GM18505 (cell line): Measurements from ENCODE around the gene TFF2.

Experiments
- ATAC-seq: cut with Tn5 transposase; IDR thresholded peaks from one replicate; pipeline ENCODE4 v1.9.1; 2021; ENCODE audit not compliant: unreplicated experiment
- POLR2A ChIP-seq: IDR thresholded peaks from 4 replicates; pipeline ENCODE4 v1.6.1; 2011; ENCODE audit warnings: borderline replicate concordance; ENCODE audit not compliant: insufficient read depth, insufficient read length; ENCODE audit errors: extremely low read depth

Gene TFF2

DNA sequence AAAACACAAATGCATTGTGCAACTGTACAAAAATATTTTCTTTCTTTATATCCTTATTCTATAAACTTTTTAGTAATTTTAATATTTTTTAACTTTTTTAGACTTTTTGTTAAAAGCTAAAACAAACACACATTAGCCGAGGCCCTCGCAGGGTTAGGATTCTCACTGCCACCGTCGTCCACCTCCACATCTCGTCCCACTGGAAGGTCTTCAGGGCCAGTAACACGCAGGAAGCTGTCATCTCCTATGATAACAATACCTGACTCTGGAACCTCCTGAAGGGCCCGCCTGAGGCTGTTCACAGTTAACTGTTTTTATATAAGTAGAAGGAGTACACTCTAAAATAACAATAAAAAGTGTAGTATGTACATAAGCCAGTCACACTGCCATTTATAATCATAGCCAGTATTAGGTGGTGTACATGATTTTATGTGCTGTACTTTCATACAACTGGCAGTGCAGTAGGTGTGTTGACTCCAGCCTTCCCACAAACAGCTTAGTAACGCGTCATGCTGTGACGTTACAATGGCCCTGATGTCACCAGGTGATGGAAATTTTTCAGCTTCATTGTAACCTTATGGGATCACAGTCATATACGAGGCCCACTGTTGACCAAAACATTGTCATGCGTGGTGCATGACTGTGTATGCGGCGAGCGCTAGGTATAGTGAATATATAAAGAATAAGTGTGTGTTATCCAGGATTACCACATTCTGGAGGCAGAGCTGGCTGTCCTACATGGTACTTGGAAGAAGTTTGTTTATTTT lies 8.8 kb downstream of the TFF2 start:
- ATAC-seq = no peak

DNA sequence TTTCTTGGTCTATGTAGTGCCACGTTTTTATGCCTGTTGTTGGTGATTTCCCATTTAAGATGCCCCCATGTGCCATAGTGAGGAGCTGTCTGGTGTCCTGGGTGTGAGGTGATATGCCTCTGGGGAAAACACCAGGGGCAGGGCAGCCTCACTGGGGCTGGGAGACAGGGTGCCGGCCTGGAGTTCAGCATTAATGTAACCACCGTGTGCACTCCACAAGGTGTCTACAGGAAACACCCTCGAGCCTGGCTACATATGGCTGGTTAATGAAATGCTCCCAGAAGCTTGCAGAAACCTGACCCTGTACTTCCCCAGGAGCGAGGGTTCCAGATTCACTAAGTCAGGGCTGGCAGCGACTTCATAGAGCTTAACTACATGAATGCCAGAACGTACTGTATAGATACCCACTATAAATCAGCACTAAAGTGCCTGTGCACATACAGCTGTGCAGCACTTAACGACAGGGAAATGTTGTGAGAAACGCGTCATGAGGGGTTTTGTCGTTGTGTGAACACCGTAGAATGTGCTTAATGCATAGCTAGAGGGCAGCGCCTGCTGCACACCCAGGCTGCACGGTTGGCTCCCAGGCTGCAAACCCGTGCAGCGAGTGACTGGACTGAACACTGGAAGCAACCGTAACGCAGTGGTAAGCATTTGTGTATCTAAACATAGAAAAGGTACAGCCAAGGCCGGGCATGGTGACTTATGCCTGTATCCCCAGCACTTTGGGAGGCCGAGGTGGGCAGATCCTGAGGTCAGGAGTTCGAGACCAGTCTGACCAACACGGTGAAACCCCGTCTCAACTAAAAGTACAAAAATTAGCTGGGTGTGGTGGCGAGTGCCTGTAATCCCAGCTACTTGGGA lies 10.4 kb downstream of the TFF2 start:
- no peak for ATAC-seq
- no peak for TF ChIP-seq POLR2A

More for the DNA sequence above, 8.8 kb downstream of the TFF2 start:
- TF ChIP-seq POLR2A = no peak

DNA sequence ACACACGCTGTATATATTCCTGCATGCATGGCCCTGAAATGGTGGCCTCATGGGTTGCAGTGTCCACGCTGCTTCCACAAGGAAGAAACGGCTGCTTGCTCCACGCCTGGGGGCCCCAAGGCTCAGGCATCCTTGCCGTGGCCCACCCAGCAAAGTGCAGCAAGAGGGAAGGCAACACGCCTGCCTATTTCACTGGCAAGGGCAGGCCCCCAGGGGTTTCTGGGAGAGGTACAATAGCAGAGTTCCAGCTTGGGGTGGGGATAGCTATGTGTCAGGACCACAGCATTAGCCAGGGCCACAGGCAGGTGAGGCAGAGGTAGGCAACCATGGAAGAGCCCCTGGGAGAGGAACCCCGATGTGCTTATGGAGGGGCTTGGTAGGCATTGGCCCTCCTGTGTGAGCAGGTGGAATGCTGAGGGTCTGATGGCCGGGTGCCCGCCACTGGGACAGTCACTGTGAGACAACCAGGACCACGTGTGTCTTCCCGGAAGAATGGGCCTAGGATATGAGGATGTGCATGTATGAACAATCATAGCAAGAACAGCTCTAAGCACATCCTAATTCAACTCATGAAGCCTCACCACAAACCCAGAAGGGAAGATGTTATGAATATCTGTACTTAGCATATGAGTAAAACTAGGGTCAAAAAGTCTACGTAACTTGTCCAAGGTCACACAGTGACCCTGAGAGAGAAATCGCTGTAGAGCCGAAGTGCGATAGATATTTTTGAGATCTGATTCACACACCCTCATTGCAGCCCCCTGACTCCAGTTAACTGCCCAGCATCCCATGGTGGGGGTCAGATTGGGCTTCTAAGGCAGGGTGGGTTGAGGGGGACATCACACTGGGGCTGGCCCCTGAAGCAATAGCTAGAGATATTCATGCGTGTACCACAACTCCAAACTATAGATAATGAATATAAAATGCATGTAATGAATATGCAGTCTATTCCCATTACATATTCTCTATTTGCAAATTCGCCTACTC lies 11.8 kb downstream of the TFF2 start:
- TF ChIP-seq POLR2A = no peak
- ATAC-seq = no peak

DNA sequence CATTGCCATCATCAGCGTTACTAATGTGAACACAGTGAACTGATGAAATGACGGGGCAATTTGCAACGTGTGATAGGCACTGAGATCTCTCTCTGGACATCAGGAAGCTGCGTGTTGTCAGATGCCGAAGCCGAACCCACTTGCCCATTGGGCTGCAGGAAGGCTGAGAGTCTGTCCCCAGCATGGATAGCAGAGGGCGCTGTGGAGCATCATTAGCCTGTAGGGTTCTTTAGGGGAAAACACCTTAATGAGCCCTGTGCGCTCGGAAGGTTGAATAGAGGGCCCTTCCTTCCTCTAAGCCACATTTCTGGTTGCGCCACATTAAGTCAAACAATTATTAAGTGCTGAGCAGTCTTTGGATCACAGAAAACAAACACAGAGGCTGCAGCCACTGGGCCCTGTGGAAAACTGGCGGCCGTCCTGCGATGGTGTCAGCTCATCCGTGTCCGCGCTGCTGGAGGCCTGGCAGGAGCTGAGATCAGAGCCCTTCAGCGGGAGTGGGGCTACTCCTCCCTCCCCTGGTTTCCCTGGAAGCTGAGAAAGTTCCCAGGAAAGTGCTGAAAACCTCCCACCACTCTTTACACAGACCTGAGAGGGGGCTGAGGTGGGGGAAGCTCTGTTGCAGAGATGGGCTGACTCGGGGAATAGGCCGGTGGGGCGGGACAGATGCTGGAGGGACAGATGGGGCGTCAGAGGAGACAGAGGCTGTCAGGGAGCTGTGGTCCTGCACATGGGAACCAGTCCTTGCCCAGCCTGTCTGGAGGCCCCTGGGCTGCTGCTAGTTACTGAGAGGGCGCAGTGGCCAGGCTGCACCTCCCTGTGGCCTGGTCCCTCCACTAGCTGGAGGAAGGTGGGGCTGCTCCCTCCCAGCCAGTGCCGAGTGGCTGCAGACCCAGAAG lies 12.7 kb downstream of the TFF2 start:
- ATAC-seq = no peak
- no peak for TF ChIP-seq POLR2A

DNA sequence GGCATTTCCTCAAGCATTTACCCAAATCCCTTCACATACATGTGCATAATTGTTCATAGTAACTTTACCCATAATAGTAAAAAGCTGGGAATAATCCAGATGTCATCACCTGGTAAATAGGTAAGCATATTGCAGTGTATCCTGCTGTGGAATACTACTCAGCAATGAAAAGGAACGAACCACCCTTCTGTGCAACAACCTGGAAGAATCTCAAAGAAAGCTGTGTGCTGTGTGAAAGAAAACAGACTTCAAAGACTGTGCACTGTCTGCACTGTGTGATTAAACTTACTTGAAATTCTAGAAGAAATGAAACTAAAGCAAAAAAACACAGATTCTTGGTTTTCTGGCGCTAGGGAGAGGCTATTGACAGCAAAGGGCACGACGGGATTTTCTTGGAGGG lies 13.5 kb downstream of the TFF2 start:
- no peak for ATAC-seq
- no peak for TF ChIP-seq POLR2A

DNA sequence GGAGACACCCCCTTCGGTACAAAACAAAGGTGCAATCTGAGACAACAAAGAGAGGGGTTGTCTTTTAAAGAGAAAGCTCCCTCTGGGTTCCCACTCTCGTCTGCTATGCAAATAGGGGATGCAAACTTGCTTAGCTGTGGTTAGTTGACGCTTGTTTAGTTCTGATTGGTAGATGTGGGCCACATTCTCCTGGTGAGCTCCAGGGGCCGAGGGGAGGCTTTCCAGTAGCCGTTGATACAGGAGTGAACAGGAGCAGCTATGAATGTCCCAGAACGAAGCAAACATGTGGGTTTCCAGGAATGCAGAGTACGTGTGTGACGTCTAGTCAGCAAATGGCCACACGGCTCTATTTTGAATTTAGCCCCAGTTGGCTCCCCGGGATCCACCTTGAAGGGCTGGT lies 14.7 kb downstream of the TFF2 start:
- no peak for TF ChIP-seq POLR2A
- no peak for ATAC-seq

DNA sequence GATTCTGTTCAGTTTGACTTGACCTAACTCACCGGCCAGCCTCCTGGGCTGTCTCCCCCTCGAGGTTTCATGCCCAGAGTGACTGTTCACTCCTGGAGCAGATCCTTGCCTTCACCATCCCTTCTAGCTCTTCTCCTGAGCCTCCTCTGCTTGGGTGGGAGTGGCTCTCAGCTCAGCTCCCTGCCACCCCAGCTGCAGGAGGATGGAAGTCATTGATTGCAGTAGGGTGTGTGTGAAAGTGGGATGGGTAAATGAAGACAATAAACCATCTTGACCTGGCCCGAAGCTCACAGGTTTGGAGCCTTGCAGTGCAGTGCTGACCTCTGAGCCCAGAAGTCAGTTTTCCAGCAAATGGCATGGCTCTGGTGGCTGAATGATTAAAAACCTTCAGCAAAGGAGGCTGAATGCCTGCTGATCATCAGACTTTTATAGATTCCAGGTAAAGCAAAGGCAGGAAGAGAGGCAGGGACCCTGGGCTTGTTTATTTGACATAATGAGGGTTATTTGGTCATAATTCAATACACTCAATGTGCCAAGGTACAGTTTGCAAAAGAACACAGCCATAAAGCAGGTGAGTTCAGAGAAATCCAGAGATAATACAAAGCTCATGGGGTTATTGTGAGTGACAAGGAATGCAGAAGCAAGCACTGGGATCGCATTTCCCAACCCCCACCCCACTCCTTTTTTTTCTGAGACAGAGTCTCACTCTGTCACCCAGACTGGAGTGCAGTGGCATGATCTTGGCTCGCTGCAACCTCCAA lies 18.1 kb downstream of the TFF2 start:
- ATAC-seq = no peak
- TF ChIP-seq POLR2A = no peak

DNA sequence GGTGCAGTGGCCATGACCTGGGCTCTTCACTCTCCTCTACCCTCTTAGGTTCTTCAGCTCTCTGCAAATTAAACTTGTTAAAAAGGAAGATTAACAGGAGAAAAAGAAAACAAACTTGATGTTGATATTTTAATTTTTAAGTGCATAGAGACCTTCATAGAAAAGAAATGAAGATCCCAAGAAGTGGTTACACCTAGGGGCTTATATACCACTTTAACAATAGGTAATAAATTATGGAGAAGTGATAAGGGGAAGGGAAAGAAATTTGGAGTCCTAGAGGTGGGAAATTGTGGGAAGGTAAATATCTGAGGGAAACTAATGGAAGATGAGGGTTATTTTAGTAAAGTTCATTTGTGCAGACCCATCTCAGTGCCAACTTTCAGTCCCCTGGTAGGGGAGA lies 19.1 kb downstream of the TFF2 start:
- TF ChIP-seq POLR2A = no peak
- no peak for ATAC-seq

DNA sequence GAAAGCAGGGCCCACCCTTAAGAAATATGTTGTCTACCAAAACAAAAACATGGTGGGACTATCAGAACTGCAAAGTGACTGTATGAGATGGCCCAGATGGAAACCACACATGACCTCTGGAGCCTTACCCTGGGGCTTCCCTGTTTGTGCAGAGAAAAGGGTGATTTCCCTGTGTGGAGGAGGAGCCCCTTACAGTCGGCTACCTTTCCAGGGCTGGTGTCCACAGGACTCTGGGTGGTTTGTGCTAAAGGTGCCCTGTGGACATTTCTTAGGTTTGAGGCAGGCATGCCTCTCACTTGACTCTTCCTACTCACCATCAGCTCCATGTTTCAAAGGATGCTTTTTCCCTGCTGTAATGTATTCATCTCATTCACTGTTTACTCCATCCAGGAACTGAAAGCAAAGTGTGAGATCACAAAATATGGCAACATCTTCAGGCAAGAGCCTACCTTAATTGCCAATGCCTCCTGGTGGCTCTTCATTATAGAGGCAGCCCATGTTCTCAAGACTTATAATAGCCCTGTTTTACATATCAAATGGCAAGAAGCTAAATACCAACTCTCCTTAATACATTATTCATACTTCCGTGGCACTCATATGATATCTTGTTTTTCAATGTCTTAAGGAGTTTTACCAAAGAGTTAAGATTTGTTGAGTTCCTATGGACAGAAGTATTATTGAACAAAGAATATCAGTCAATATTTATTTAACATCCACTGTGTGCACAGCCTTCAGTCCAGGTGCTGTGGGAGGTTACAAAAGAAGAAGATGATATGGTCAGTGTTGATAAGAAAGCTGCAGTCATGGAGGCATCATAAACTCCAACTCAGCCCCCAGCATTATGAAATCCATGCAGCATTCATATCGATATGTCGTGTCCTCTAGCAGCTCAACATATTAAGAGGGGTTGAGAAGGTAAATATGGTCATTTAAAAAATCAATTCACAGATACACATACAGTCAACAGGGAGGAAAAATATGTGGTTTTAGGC lies 20.1 kb downstream of the TFF2 start:
- TF ChIP-seq POLR2A = no peak
- no peak for ATAC-seq

DNA sequence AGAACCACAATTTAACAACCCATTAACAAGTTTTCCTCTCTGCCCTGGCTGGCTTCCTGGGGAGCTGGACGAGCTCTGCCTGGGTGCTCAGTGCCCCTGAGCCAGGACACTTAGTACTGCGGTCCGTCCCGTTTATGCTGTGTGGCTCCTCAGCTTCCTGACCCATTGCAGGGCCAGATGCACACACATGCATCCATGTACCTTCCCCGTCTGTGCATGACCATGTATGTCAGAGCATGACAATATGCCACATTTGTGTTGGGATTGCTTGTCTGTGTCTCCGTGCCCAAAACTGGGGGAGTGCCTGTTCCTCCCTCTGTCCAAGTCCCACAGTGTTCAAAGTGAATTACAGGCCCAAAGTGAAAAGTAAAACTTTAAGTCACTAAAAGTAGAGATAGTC lies 25.9 kb downstream of the TFF2 start:
- no peak for ATAC-seq
- TF ChIP-seq POLR2A = no peak
